Adrenal gland (tissue), 5 donors: ENCODE data around the gene FGF3.

ENCODE experiments used
- CTCF ChIP-seq, 6 experiments: fragments of 450-650 bp in 4 of 6; fragments of 200-600 bp in 2 of 6; sonication (generic) in 1 of 6; IDR thresholded peaks; 1 replicate in 5 of 6; 2 replicates in 1 of 6; pipeline versions ENCODE4 v1.5.1 to v1.8.0; 2016 to 2021; ENCODE audit warnings: antibody characterized with exemption in 6 of 6, mild to moderate bottlenecking in 2 of 6, moderate library complexity in 1 of 6
- POLR2A ChIP-seq, 2 donors: fragments of 450-650 bp; IDR thresholded peaks; one replicate each; pipeline ENCODE4 v1.6.1; 2017; ENCODE audit warnings: antibody characterized with exemption in 2 of 2, mild to moderate bottlenecking in 2 of 2, moderate library complexity in 1 of 2
- donor health status: DM: no; HTN: no; CAD: no.

- no peak for TF ChIP-seq CTCF (IDR thresholded peaks at IDR 0.05)
- TF ChIP-seq POLR2A (IDR thresholded peaks at IDR 0.05): no peak
Measured at GRCh38 chr11:69862331-69862771, 43.1 kb upstream of the FGF3 start.
